ENCODE results near the gene DVL2. TPM values are rescaled to one million over a fixed set of nuclear protein-coding genes. Genes with fewer than 3 reads are reported as not detected.

DVL2 gene
- total RNA-seq, 4 donors from 2014 or later = 51.7 to 87.5 (median 67.8) TPM

DNA sequence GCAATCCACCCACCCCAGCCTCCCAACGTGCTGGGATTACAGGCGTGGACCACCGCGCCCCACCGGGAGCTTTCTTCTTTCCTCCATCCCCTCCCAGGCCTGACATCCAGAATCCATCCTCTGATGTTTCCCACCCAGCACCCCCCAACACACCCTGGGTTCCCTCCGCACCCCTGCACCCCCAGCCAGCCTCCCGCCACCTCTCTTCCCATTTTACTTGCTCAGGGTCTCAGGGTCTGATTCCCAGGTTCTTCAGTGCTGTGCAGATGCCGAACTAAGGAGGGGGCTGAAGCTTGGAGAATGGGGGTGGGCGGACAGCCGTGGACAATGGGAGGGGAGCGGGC lies 55.4 kb downstream of the DVL2 start:
- intact Hi-C loops (cut with DNase I; ENCODE audit: low total_unique reads) = no loop called here
- no peak for DNase-seq (ENCODE audit: low spot score in 2 of 2)
- WGBS, 2 donors = 67% methylated on average over 11 of the region's 11 CpGs

DNA sequence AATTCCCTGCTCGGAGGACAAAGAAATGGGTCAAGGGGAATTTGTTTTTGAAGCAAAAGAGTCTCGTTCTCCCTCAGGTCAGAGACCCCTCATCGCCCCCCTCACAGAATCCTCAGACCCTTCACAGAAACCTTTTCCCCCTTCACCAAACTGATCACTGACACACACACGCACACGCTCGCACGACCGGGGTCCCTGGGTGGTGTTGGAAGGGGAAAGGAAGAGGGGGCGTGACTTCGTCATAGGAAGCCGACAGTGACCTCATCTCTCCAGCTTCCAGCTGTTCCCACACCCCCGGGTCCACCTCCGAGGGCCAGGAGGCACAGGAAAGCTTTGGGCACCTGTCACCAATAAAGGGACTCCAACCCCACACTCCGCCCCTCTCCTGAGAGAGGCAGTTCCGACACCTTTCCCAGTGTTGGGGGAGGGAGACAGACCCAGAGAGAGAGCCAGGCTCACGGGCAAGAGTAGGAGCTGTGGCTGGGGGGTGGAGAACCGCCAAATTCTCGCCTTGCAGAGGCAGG lies 56.3 kb downstream of the DVL2 start:
- H3K4me3 ChIP-seq (ENCODE audit: low read depth, poor library complexity, severe bottlenecking) = no peak overlapping the region
- no peak for TF ChIP-seq POLR2A (IDR thresholded peaks at IDR 0.05)
- TF ChIP-seq, protein P1, sequence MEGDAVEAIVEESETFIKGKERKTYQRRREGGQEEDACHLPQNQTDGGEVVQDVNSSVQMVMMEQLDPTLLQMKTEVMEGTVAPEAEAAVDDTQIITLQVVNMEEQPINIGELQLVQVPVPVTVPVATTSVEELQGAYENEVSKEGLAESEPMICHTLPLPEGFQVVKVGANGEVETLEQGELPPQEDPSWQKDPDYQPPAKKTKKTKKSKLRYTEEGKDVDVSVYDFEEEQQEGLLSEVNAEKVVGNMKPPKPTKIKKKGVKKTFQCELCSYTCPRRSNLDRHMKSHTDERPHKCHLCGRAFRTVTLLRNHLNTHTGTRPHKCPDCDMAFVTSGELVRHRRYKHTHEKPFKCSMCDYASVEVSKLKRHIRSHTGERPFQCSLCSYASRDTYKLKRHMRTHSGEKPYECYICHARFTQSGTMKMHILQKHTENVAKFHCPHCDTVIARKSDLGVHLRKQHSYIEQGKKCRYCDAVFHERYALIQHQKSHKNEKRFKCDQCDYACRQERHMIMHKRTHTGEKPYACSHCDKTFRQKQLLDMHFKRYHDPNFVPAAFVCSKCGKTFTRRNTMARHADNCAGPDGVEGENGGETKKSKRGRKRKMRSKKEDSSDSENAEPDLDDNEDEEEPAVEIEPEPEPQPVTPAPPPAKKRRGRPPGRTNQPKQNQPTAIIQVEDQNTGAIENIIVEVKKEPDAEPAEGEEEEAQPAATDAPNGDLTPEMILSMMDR (IDR thresholded peaks at IDR 0.05) = no peak
- DNase-seq (ENCODE audit: low spot score in 2 of 2) = no peak
- intact Hi-C loops (cut with DNase I; ENCODE audit: low total_unique reads) = no loop called here
- 4% methylated on average over 15 to 18 of the region's 18 CpGs for WGBS, 2 donors

More for the DNA sequence above, 55.4 kb downstream of the DVL2 start:
- H3K4me3 ChIP-seq (ENCODE audit: low read depth, poor library complexity, severe bottlenecking) = no peak overlapping the region
- TF ChIP-seq, protein P1 (IDR thresholded peaks at IDR 0.05) = no peak
- no peak for TF ChIP-seq POLR2A (IDR thresholded peaks at IDR 0.05)

GRCh38 chr17:7177191-7177953 lies 56.9 kb downstream of the DVL2 start:
- WGBS, 2 donors = 1 to 2% methylated on average over 30 to 31 of the region's 31 CpGs
- intact Hi-C loops (cut with DNase I; ENCODE audit: low total_unique reads) = no loop called here
- TF ChIP-seq POLR2A (IDR thresholded peaks at IDR 0.05) = no peak
- TF ChIP-seq, protein P1 (IDR thresholded peaks at IDR 0.05) = peak in 1 of 3 donors; percentile 81

GRCh38 chr17:7176841-7177190 lies 57.5 kb downstream of the DVL2 start:
- no peak for DNase-seq (ENCODE audit: low spot score in 2 of 2)
- no peak for TF ChIP-seq POLR2A (IDR thresholded peaks at IDR 0.05)
- TF ChIP-seq, protein P1 (IDR thresholded peaks at IDR 0.05) = no peak
- 10 to 11% methylated on average over 17 of the region's 17 CpGs for WGBS, 2 donors
- no peak overlapping the region for H3K4me3 ChIP-seq (ENCODE audit: low read depth, poor library complexity, severe bottlenecking)
- intact Hi-C loops (cut with DNase I; ENCODE audit: low total_unique reads) = no loop called here

More at GRCh38 chr17:7177191-7177953, 56.9 kb downstream of the DVL2 start:
- peak; percentile 59 to 89 for DNase-seq (ENCODE audit: low spot score in 2 of 2)
- H3K4me3 ChIP-seq (ENCODE audit: low read depth, poor library complexity, severe bottlenecking) = no peak overlapping the region

- intact Hi-C loops (cut with DNase I; ENCODE audit: low total_unique reads) = no loop called here
- no peak overlapping the region for H3K4me3 ChIP-seq (ENCODE audit: low read depth, poor library complexity, severe bottlenecking)
- TF ChIP-seq, protein P1 (IDR thresholded peaks at IDR 0.05) = no peak
- no peak for TF ChIP-seq POLR2A (IDR thresholded peaks at IDR 0.05)
- no peak for DNase-seq (ENCODE audit: low spot score in 2 of 2)
- WGBS, 2 donors = 81 to 89% methylated on average over 1 of the region's 1 CpG
Measured at GRCh38 chr17:7176107-7176840, 58.0 kb downstream of the DVL2 start.

MicroRNAs encoded within 50 kb of the gene (microRNA counts, 767-probe panel; counts per million panel counts)
- microRNA hsa-miR-324-3p = 0 to 358 counts per million in 2 donors
- 0 to 358 counts per million in 2 donors for microRNA hsa-miR-324-5p

Small RNAs within 50 kb of the gene (microRNA-seq; reads per million reads assigned to microRNA genes)
- 508 to 632 reads per million in 2 donors for gene MIR324 (ENCODE audit: borderline number of aligned reads in 1 of 2, borderline replicate concordance in 2 of 2)

Other genes with a start within 250 kb of the DVL2 start
- gene ALOX12, start 238.5 kb downstream of the DVL2 start, total RNA-seq = 10 to 100 TPM; 17.1 to 32.5 (median 21.9) TPM
- 100 to 1,000 TPM; 187 to 231 (median 220) TPM for gene RNASEK, start 221.9 kb downstream of the DVL2 start, total RNA-seq
- 1 to 10 TPM in 3 of 4 donors, under 1 TPM in 1; 0.72 to 5.1 (median 2.1) TPM for gene BCL6B, start 211.5 kb downstream of the DVL2 start, total RNA-seq
- 1 to 10 TPM; 1.0 to 5.2 (median 2.6) TPM for gene SLC16A13, start 198.5 kb downstream of the DVL2 start, total RNA-seq
- 1 to 10 TPM; 1.1 to 6.3 (median 4.1) TPM for gene SLC16A11, start 190.4 kb downstream of the DVL2 start, total RNA-seq
- 1 to 10 TPM in 2 of 4 donors, under 1 TPM in 2; 0.46 to 5.4 (median 1.9) TPM for gene CLEC10A, start 154.3 kb downstream of the DVL2 start, total RNA-seq
- 10 to 100 TPM in 1 of 4 donors, 1 to 10 TPM in 3; 6.7 to 10.1 (median 8.7) TPM for gene ASGR2, start 119.7 kb downstream of the DVL2 start, total RNA-seq
- 1 to 10 TPM; 1.3 to 6.6 (median 4.2) TPM for gene ASGR1, start 55.1 kb downstream of the DVL2 start, total RNA-seq
- gene DLG4, start 14.7 kb downstream of the DVL2 start, total RNA-seq = 1 to 10 TPM; 2.7 to 7.7 (median 4.7) TPM
- 1,000 to 10,000 TPM in 1 of 4 donors, 100 to 1,000 TPM in 3; 703 to 1,179 (median 863) TPM for gene ACADVL, start 14.6 kb downstream of the DVL2 start, total RNA-seq
- gene PHF23, start 4.9 kb upstream of the DVL2 start, total RNA-seq = 10 to 100 TPM; 23.4 to 32.5 (median 27.9) TPM
- 100 to 1,000 TPM; 253 to 667 (median 538) TPM for gene GABARAP, start 7.9 kb upstream of the DVL2 start, total RNA-seq
- gene CTDNEP1, start 17.2 kb upstream of the DVL2 start, total RNA-seq = 10 to 100 TPM; 55.3 to 79.2 (median 70.4) TPM
- gene ELP5, start 17.7 kb upstream of the DVL2 start, total RNA-seq = 10 to 100 TPM; 10.8 to 20.6 (median 17.1) TPM
- gene CLDN7, start 28.0 kb upstream of the DVL2 start, total RNA-seq = 10 to 100 TPM in 3 of 4 donors, 1 to 10 TPM in 1; 6.7 to 25.6 (median 14.4) TPM
- gene SLC2A4, start 47.2 kb upstream of the DVL2 start, total RNA-seq = 10 to 100 TPM in 2 of 4 donors, 1 to 10 TPM in 2; 4.3 to 13.6 (median 8.4) TPM
- gene YBX2, start 60.1 kb upstream of the DVL2 start, total RNA-seq = 1 to 10 TPM in 3 of 4 donors, under 1 TPM in 1; 0.17 to 8.0 (median 2.4) TPM
- gene EIF5A, start 73.1 kb upstream of the DVL2 start, total RNA-seq = 100 to 1,000 TPM; 203 to 261 (median 221) TPM
- 10 to 100 TPM; 48.8 to 93.6 (median 79.3) TPM for gene GPS2, start 80.8 kb upstream of the DVL2 start, total RNA-seq
- gene NEURL4, start 94.8 kb upstream of the DVL2 start, total RNA-seq = 10 to 100 TPM; 13.3 to 44.8 (median 22.3) TPM
- 1 to 10 TPM; 2.9 to 5.6 (median 3.8) TPM for gene ACAP1, start 102.0 kb upstream of the DVL2 start, total RNA-seq
- 10 to 100 TPM; 30.3 to 65.4 (median 42.8) TPM for gene KCTD11, start 117.6 kb upstream of the DVL2 start, total RNA-seq
- gene TMEM95, start 120.6 kb upstream of the DVL2 start, total RNA-seq = not detected
- gene TNK1, start 146.6 kb upstream of the DVL2 start, total RNA-seq = 10 to 100 TPM; 13.0 to 25.4 (median 19.7) TPM
- 10 to 100 TPM; 21.6 to 38.1 (median 24.5) TPM for gene PLSCR3, start 160.0 kb upstream of the DVL2 start, total RNA-seq
- gene TMEM256, start 169.6 kb upstream of the DVL2 start, total RNA-seq = 10 to 100 TPM; 56.1 to 90.8 (median 65.5) TPM
- 1 to 10 TPM; 5.5 to 9.6 (median 6.4) TPM for gene NLGN2, start 173.3 kb upstream of the DVL2 start, total RNA-seq
- not detected for gene SPEM1, start 185.8 kb upstream of the DVL2 start, total RNA-seq
- gene SPEM2, start 191.1 kb upstream of the DVL2 start, total RNA-seq = not detected
- not detected for gene SPEM3, start 194.3 kb upstream of the DVL2 start, total RNA-seq
- gene TMEM102, start 200.9 kb upstream of the DVL2 start, total RNA-seq = 10 to 100 TPM; 15.5 to 23.2 (median 22.1) TPM
- gene FGF11, start 205.0 kb upstream of the DVL2 start, total RNA-seq = 10 to 100 TPM; 12.5 to 15.0 (median 13.9) TPM
- gene CHRNB1, start 210.5 kb upstream of the DVL2 start, total RNA-seq = 10 to 100 TPM in 3 of 4 donors, 1 to 10 TPM in 1; 7.8 to 16.0 (median 13.6) TPM
- gene ZBTB4, start 245.1 kb upstream of the DVL2 start, total RNA-seq = 10 to 100 TPM; 40.4 to 52.3 (median 47.7) TPM
- not detected for gene SLC35G6, start 246.9 kb upstream of the DVL2 start, total RNA-seq
- gene POLR2A, start 249.8 kb upstream of the DVL2 start, total RNA-seq = 100 to 1,000 TPM in 3 of 4 donors, 10 to 100 TPM in 1; 93.9 to 120 (median 110) TPM

Measured in lower leg skin (tissue), 4 donors.